Natural killer cell (primary cell): ENCODE results near the gene PRR36. TPM values are rescaled to one million over a fixed set of nuclear protein-coding genes. Genes with fewer than 3 reads are reported as not detected.

Experiments used
- ATAC-seq, 3 donors: fragments of 150-1000 bp in 2 of 3; fragments of 200-7000 bp in 1 of 3; cut with Tn5 transposase; 1 replicate in 1 of 3; 2 replicates in 2 of 3; pipeline ENCODE4 v1.10.0; 2021; ENCODE audit warnings: mild to moderate bottlenecking in 2 of 3, moderate library complexity in 2 of 3
- DNase-seq, 2 donors: peaks; one replicate each; pipeline versions ENCODE4 v3.0.0 to v3.0.0-alpha.2; 2013 to 2021; ENCODE audit warnings: mixed read lengths in 1 of 2
- H3K27ac ChIP-seq: one replicate; pipeline ENCODE4 v1.5.1; 2013; ENCODE audit warnings: mild to moderate bottlenecking, low read length
- H3K27me3 ChIP-seq: one replicate; pipeline ENCODE4 v1.6.1; 2013; ENCODE audit warnings: low read length; ENCODE audit not compliant: control insufficient read depth, insufficient read depth
- H3K36me3 ChIP-seq: one replicate; pipeline ENCODE4 v1.6.1; 2013; ENCODE audit warnings: low read length; ENCODE audit not compliant: control insufficient read depth, insufficient read depth
- H3K4me1 ChIP-seq: one replicate; pipeline ENCODE4 v1.6.1; 2013; ENCODE audit warnings: low read length; ENCODE audit not compliant: control insufficient read depth, insufficient read depth
- H3K4me3 ChIP-seq: one replicate; pipeline ENCODE4 v1.5.1; 2013; ENCODE audit warnings: low read length
- H3K9me3 ChIP-seq: one replicate; pipeline ENCODE4 v1.6.1; 2013; ENCODE audit warnings: low read length; ENCODE audit not compliant: control insufficient read depth, insufficient read depth
- H3K27ac Mint-ChIP-seq, 2 donors: one replicate each; pipeline ENCODE4 v1.8.0; 2022; ENCODE audit warnings: mild to moderate bottlenecking in 2 of 2, mixed read lengths in 2 of 2, moderate library complexity in 1 of 2
- H3K27me3 Mint-ChIP-seq, 2 donors: one replicate each; pipeline ENCODE4 v1.8.0; 2022; ENCODE audit warnings: low read depth in 2 of 2, mixed read lengths in 2 of 2
- H3K36me3 Mint-ChIP-seq: one replicate; pipeline ENCODE4 v1.8.0; 2022; ENCODE audit warnings: mixed read lengths
- H3K4me1 Mint-ChIP-seq, 2 donors: one replicate each; pipeline ENCODE4 v1.8.0; 2022; ENCODE audit warnings: mixed read lengths in 2 of 2
- H3K4me3 Mint-ChIP-seq: one replicate; pipeline ENCODE4 v1.8.0; 2022; ENCODE audit warnings: mild to moderate bottlenecking, moderate library complexity, mixed read lengths
- H3K9me3 Mint-ChIP-seq, 2 donors: one replicate each; pipeline ENCODE4 v1.8.0; 2022; ENCODE audit warnings: mixed read lengths in 2 of 2
- CTCF ChIP-seq: fragments of 200-600 bp; IDR thresholded peaks from one replicate; pipeline ENCODE4 v1.8.0; 2022; ENCODE audit warnings: antibody characterized with exemption
- WGBS: methylation state at CpG from one replicate; pipeline ENCODE4 v1.1.7; 2013; ENCODE audit warnings: missing lambda C conversion rate; ENCODE audit not compliant: insufficient coverage; 5-methylcytosine and 5-hydroxymethylcytosine counted together
- intact Hi-C: fragments of 100-400 bp; cut with micrococcal nuclease; formaldehyde crosslinking; loops from one replicate; pipeline ENCODE4 v1.14.2; 2022
- total RNA-seq, 4 donors: library from RNA; stranded (reverse); fragments of 120-200 nt in 1 of 4; gene quantifications; one replicate each; pipeline versions ENCODE4 v1.2.3 to v1.2.4, GENCODE V29; 2013 to 2022

PRR36 gene
- total RNA-seq, 3 donors from 2014 or later (not counting 1 experiment from before 2014, with no cell fraction given): 0.11 to 0.13 (median 0.12) TPM

GRCh38 chr19:7917267-7918061 lies 43.3 kb upstream of the PRR36 start:
- Histone ChIP-seq H3K27ac (no peak overlapping the region), H3K4me1 (peaks cover 57% of the 10 kb centered on the region), H3K4me3 (no peak overlapping the region), H3K9me3 (no peaks in the 10 kb centered on the region), H3K36me3 (peaks cover 10% of the 10 kb centered on the region), H3K27me3 (peaks cover 29% of the 10 kb centered on the region)
- Mint-ChIP-seq H3K4me1 (peaks cover 21 to 38% of the 10 kb centered on the region in 2 donors), H3K27ac (peak overlapping the region; percentile 71 to 76), H3K4me3 (peak overlapping the region; percentile 83), H3K27me3 (peaks cover 0 to 26% of the 10 kb centered on the region in 2 donors), H3K36me3 (no peaks in the 10 kb centered on the region), H3K9me3 (no peaks in the 10 kb centered on the region)
- intact Hi-C loops: no loop called here
- 1% methylated on average over 71 of the region's 71 CpGs for WGBS
- ATAC-seq (peak in 2 of 3 donors; percentile 6 to 10), DNase-seq (peak; percentile 61 to 78)
- peak; percentile 59 for TF ChIP-seq CTCF

- H3K27me3 Mint-ChIP-seq: peaks cover 0 to 26% of the 10 kb centered on the region in 2 donors
- ATAC-seq (no peak), DNase-seq (peak in 1 of 2 donors; percentile 35)
- peaks cover 9% of the 10 kb centered on the region for H3K36me3 ChIP-seq
- H3K4me1 Mint-ChIP-seq: peaks cover 21 to 38% of the 10 kb centered on the region in 2 donors
- H3K9me3 ChIP-seq: no peaks in the 10 kb centered on the region
- no peaks in the 10 kb centered on the region for H3K36me3 Mint-ChIP-seq
- TF ChIP-seq CTCF: no peak
- 5% methylated on average over 12 of the region's 12 CpGs for WGBS
- intact Hi-C loops: no loop called here
- peak overlapping the region; percentile 71 to 76 for H3K27ac Mint-ChIP-seq
- peaks cover 52% of the 10 kb centered on the region for H3K4me1 ChIP-seq
- H3K4me3 Mint-ChIP-seq: peak overlapping the region; percentile 83
- peaks cover 29% of the 10 kb centered on the region for H3K27me3 ChIP-seq
- no peaks in the 10 kb centered on the region for H3K9me3 Mint-ChIP-seq
- no peak overlapping the region for H3K4me3 ChIP-seq
- no peak overlapping the region for H3K27ac ChIP-seq
These were observed 42.7 kb upstream of the PRR36 start for GRCh38 chr19:7916955-7917266.

- H3K36me3 Mint-ChIP-seq: no peaks in the 10 kb centered on the region
- peaks cover 21 to 36% of the 10 kb centered on the region in 2 donors for H3K4me1 Mint-ChIP-seq
- WGBS: under 1% methylated on average over 104 of the region's 104 CpGs
- peak overlapping the region; percentile 71 to 76 for H3K27ac Mint-ChIP-seq
- H3K9me3 Mint-ChIP-seq: no peaks in the 10 kb centered on the region
- no peak for TF ChIP-seq CTCF
- intact Hi-C loops: no loop called here
- H3K4me3 Mint-ChIP-seq: peak overlapping the region; percentile 83
- Histone ChIP-seq H3K27ac (no peak overlapping the region), H3K4me3 (no peak overlapping the region), H3K4me1 (peaks cover 46% of the 10 kb centered on the region), H3K9me3 (no peaks in the 10 kb centered on the region), H3K27me3 (peaks cover 29% of the 10 kb centered on the region), H3K36me3 (peaks cover 15% of the 10 kb centered on the region)
- DNase-seq (peak; percentile 67 to 76), ATAC-seq (peak; percentile 0 to 15 (median 6))
- peaks cover 0 to 26% of the 10 kb centered on the region in 2 donors for H3K27me3 Mint-ChIP-seq
These were observed 42.1 kb upstream of the PRR36 start for GRCh38 chr19:7916103-7916954.
